Measurements from ENCODE around the gene PXMP4.

Gene PXMP4

GRCh38 chr20:33688938-33689424, 31.1 kb downstream of the PXMP4 start:
- DNase-seq: no peak
- intact Hi-C loops (cut with DNase I): no loop called here

DNA sequence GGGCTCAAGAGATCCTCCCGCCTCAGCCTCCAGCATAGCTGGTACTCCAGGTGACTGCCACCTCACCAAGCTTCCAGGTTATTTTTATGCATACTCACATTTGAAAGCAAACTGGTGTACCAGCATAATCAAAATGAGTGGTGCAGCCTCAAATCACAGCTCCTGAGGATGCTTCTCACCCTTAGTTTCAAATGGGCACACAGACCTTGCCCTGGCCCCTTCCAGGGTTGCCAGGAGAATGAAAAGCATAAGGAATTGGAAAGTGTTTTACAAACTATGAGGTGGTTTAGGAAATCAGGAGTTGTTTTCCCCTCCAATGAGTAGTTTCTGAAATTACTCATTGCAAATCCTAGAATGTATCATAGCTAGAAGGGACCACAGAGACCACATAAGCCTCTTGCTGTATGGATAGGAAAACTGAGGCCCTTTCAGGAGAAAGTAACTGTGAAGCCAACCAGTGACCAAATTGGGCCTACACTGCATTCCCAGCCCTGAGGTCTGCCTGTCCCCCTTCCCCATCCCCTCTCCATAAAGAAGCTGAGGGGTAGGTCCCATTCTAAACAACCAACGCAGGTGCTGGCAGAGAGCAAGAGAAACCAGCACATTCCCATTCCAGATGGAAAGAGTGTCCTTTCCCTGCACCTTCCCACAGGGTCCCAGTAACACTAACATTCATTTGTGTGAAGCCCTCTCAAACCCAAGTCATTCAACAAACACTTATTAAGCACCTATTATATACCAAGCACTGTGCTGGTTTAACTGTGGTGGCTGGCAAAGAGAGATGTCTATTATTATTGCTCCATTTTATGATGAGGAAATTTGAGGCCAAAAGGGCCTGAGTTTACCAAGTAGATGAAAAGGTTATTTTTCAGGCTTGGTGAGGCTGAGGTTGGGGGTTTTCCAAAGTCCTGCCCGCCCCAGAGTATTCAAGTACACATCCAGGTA, 31.8 kb downstream of the PXMP4 start:
- no peak for DNase-seq
- intact Hi-C loops (cut with DNase I): loop anchor here (2.0 kb wide), 1 partner anchor 43 kb away; the partner anchor contains the start of gene ZNF341

DNA sequence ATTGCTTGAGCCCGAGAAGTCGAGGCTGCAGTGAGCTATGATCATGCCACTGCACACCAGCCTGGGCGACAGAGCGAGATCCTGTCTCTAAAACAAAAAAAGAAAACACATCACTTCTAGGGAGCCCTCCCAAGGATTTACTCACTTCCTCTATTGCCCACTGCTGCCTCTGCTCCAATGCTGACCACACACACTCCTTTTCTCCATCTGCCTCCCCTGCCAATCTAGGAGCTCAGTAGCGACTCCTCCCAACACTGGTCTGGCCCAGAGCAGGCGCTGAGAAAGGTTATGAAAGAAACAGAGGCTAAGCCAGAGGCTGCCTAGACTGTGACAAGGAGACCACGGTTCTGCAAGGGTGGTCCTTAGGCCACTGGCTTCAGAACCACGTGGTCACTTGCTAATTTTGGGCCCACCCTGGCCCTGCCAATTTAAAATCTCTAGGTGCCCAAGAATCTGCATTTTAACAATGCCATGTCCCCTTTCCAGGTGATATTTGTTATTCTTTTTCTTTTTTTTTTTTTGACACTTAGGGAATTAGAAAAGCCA, 32.7 kb downstream of the PXMP4 start:
- no peak for DNase-seq
- intact Hi-C loops (cut with DNase I): loop anchor here (2.0 kb wide), 1 partner anchor 43 kb away; the partner anchor contains the start of gene ZNF341

DNA sequence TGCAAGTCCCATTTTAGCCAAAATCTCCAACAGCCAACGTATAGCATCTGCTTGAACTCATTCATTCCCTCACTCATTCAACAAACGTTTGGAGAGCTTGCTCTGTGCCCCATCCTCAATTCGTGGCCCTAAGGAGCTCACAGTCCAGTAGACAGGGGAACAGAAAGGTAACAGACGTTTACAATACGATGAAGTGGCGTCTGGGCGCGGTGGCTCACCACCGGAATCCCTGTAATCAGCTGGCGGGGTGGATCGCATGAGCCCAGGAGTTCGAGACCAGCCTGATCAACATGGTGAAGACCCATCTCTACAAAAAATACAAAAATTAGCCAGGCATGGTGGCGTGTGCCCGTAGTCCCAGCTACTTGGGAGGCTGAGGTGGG, 33.1 kb downstream of the PXMP4 start:
- intact Hi-C loops (cut with DNase I): loop anchor here (2.0 kb wide), 1 partner anchor 44 kb away; the partner anchor contains the start of gene ZNF341
- no peak for DNase-seq

GRCh38 chr20:33686100-33686983, 33.8 kb downstream of the PXMP4 start, which contains the start of gene E2F1:
E2F1 (minus strand) TSS chr20:33686385; CDS start chr20:33686264, 121 bp downstream.
- intact Hi-C loops (cut with DNase I): loop anchor here (2.0 kb wide), 1 partner anchor 44 kb away; the partner anchor contains the start of gene ZNF341
- peak; percentile 87 to 99 (median 97) for DNase-seq

GRCh38 chr20:33685328-33686099, 34.6 kb downstream of the PXMP4 start:
- no peak for DNase-seq
- intact Hi-C loops (cut with DNase I): loop anchor here (2.0 kb wide), 1 partner anchor 45 kb away; the partner anchor contains the start of gene ZNF341

DNA sequence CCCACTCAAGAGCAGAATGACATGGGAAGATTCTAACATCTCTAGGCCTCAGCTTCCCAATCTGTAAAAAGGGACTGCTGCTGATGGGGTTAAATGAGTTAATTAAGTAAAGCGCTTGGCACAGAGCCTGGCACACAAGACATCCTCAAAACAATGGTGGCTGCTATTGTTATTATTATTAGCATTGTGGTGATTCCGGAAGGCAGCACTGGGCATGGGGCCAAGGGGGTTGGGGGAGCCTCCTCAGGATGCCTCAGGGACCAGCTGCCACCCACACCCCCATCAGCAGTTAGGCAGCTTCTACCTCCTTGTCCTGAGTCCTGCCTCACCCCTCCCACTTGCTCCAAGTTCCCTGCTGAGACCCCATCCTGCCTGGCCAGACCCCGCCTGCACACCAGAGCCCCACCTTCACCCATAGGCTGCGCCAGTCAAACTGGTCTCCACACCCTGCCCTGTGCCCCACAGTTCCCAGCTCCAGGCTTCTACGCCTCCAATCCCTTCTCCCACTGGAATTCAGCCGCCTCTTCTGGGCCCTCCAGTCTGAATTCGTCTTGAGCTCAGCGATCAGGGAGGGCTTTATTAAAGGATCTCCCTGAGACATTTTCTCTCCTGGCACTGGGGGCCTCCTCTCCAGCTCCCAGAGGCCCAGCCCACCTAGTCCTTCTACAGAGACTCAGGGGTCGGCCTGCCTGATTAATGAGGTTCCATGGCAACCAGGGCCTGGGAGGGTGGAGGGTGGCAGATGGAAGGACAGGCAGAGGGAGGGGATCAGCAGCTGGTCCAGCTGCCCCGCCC, 35.4 kb downstream of the PXMP4 start:
- intact Hi-C loops (cut with DNase I): no loop called here
- no peak for DNase-seq

DNA sequence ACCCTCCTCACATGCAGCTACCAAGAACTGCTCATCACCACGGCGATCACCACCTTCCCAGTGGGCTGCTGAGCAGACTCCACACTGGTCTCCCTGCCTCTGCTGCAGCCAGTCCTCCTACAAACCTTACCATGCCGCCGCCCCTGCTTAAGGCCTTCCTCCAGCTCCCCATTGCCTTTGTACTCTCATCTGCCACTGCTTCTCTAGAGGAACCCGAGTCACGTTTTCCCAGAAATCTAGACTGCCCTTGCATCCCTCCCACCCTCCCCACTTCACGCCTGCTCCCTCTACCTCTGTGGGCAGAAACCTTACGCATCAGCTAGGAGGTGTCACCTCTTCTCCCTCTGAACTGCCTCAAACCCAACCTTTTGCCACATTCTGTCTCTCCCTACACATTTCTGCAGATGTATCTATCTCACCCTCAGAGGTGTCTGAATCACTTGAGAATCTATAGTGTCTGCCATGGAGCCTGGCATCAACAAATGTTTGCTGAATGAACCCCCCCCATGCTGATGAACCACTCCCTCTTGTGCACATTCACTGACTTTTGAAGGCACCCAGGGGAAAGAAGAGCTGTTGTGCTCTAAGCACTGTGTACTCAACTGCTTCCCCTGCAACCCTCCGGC, 38.3 kb downstream of the PXMP4 start:
- intact Hi-C loops (cut with DNase I): no loop called here
- no peak for DNase-seq

DNA sequence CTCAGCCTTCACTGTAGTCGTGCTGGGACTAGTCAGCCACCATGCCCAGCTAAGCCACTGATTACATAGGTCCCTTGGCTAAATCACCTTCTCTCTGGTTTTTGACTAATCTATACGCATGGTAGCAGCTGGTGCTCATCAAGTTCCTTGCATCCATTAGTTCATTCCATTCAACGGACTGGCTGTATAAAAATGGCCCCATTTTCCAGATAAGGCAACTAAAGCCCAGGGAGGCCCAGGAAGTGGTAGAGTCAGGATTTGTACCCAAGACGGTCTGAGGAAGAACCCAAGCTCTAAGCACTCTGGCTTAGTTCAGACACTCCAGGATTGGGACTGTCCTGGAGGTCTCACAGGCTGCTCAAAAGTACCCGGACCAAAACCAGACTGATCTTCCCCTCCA, 38.8 kb downstream of the PXMP4 start:
- DNase-seq: no peak
- intact Hi-C loops (cut with DNase I): no loop called here

DNA sequence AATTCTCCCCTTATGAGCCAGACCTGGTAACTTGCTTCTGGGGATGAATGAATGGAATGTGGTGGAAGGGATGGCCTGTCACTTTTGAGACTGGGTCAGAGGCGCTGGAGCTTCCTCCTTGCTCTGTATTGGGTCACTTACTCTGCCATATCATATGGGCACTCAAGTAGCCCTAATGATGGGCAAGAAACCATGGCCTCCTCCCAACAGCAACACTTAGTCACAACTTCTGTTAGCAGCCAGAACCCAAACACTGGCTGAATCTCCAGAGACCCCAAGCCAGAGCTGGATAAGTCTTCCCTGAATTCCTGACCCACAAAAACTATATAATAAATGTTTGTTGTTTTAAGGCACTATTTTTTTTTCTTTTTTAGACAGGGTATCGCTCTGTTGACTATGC, 39.4 kb downstream of the PXMP4 start:
- intact Hi-C loops (cut with DNase I): no loop called here
- DNase-seq: no peak

DNA sequence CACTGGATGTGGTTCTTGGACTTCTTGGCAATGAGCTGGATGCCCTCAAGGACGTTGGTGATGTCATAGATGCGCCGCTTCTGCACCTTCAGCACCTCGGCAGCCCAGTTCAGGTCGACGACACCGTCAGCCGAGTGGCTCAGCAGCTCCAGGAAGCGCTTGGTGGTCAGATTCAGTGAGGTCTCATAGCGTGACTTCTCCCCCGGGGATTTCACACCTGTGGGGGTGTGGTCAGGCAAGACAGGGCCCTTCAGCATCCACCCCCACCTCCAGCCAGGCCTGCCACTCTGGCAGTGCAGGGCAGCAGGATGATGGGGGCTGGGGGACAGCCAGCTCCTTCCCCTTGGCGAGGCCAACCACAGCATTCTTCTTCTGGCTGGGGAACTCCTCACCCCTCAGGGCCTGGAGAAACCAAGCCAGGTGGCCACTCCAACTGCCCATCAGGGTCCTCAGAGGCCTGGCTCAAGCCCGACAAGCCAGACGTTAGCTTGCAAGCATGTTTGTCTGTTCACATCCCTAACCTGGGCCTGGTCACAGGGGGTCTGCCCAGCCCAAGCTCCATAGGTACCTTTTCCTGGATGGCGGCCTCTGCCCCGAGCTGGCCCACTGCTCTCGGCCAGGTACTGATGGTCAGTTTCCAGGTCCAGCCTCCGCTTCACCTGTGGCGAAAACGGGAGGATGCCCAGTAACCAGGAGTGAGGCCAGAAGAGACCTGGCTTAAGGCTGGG, 40.2 kb downstream of the PXMP4 start:
- intact Hi-C loops (cut with DNase I): no loop called here
- no peak for DNase-seq

DNA sequence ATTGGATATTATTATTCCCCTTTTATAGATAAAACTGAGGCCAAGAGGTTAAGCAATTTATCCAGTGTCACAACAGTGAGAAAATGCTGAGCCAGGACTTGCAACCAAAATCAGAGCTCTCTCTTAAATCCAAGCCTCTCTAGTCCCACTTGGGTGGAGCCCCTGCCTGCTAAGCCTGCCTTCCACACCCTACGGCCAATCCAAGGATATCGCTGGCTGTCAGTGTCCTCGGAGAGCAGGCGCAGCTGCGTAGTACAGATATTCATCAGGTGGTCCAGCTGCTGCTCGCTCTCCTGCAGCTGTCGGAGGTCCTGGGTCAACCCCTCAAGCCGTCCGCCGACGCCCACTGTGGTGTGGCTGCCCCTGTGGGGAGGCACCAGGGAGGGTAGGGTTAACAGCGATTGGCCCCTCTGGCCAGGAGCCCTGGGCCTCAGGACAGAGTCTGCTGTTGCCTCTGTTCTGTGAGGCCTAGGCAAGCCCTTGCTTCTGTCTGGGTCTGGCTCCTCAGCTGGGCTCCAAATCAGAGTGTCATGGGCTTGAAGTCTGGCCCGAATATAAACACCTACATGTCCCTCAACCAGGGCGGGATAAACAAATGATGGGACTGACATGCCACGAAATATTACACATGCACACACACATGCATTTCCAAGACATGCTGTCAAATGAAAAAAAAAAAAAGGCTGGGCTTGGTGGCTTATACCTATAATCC, 42.0 kb downstream of the PXMP4 start:
- intact Hi-C loops (cut with DNase I): no loop called here
- no peak for DNase-seq

DNA sequence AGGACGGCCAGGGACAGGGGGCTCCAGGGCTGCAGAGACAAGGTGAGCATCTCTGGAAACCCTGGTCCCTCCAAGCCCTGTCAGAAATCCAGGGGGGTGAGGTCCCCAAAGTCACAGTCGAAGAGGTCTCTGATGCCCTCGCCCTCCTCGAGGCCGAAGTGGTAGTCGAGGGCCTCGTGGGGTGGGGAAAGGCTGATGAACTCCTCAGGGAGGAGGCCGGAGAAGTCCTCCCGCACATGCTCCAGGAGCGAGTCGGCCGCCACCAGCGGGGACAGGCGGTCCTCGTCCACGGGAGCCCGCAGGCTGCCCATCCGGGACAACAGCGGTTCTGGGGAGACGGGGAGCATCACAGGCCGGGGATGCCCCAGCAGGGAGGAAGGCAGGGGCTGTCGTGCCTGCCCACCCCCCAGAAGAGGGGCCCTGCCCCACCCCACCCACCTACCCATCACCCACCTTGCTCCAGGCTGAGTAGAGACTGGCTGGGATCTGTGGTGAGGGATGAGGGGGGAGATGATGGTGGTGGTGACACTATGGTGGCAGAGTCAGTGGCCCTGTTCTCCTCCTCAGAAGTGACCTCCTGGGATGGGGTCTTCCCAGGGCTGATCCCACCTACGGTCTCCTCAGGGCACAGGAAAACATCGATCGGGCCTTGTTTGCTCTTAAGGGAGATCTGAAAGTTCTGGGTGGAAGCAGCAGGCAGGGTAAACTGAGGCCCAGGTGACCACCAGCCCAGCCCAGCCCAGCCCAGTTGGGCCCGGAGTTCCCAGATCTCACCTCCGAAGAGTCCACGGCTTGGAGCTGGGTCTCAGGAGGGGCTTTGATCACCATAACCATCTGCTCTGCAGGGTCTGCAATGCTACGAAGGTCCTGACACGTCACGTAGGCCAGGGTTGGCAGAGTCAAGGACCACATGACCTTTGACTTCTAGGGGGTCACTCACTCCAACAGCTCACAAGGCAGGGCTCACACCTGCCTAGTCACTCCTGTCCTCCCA, 43.2 kb downstream of the PXMP4 start:
- DNase-seq: no peak
- intact Hi-C loops (cut with DNase I): no loop called here

DNA sequence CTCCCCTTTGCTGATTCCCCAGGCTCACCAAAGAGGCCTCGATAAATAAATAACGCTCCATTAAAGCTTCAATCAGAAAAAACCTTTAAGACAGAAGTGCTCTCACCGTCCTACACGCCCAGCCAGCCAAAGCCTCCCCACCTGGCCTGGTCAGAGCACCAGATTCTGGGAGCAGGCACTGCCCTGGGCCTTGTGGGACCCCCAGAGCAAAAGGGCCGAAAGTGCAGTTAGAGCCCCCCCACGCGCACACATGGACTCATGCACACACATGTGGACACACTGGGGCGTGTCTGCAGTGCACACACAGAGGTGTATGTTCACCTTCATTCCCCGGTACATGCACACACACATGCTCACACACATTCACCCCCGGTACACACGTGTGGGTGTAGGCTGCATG, 44.0 kb downstream of the PXMP4 start:
- intact Hi-C loops (cut with DNase I): no loop called here
- DNase-seq: no peak
